ENCODE results near the gene C4orf17. TPM values are rescaled to one million over a fixed set of nuclear protein-coding genes. Genes with fewer than 3 reads are reported as not detected.

C4orf17 gene
- polyA plus RNA-seq, 3 donors = not detected

DNA sequence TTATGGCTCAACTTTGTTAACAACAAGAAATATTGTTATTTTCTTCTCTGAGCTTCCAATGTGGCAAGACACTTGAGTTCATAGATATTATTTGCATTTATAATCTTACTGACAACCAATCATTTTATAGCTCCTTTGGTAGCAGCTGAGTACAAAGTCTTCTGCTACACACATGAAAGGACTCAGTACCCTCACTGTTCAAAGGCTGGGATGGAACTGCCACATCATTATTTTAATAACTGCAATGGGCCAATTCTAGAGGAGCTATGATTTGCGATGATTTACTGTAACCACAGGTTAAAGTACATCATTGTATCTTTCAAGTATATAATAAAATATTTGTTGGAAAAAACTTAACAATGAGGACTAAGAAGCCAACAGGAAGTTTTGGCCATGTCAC is 74.7 kb downstream of the C4orf17 start:
- H3K27ac Mint-ChIP-seq = no peak overlapping the region
- peaks cover 0 to 6% (median 4%) of the 10 kb centered on the region in 3 donors for H3K27me3 Mint-ChIP-seq (ENCODE audit: low read depth in 3 of 3)
- no peak overlapping the region for H3K4me3 Mint-ChIP-seq
- TF ChIP-seq, protein P1, sequence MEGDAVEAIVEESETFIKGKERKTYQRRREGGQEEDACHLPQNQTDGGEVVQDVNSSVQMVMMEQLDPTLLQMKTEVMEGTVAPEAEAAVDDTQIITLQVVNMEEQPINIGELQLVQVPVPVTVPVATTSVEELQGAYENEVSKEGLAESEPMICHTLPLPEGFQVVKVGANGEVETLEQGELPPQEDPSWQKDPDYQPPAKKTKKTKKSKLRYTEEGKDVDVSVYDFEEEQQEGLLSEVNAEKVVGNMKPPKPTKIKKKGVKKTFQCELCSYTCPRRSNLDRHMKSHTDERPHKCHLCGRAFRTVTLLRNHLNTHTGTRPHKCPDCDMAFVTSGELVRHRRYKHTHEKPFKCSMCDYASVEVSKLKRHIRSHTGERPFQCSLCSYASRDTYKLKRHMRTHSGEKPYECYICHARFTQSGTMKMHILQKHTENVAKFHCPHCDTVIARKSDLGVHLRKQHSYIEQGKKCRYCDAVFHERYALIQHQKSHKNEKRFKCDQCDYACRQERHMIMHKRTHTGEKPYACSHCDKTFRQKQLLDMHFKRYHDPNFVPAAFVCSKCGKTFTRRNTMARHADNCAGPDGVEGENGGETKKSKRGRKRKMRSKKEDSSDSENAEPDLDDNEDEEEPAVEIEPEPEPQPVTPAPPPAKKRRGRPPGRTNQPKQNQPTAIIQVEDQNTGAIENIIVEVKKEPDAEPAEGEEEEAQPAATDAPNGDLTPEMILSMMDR (IDR thresholded peaks at IDR 0.05) = no peak
- no peak overlapping the region for H2AFZ ChIP-seq (ENCODE audit: insufficient read depth, low read depth, low read length, poor library complexity, severe bottlenecking)
- H3K4me1 Mint-ChIP-seq = no peaks in the 10 kb centered on the region
- no peaks in the 10 kb centered on the region for H3K36me3 ChIP-seq (replicated peaks in 1 of 2; ENCODE audit: control insufficient read depth in 1 of 2, insufficient read depth in 2 of 2, low read length in 2 of 2)
- H3K9me3 Mint-ChIP-seq = peaks cover 0 to 2% (median 0%) of the 10 kb centered on the region in 7 donors
- no CpG with 5 or more reads among the region's 1 CpG for WGBS (ENCODE audit: insufficient coverage)
- H4K20me1 ChIP-seq (ENCODE audit: insufficient read depth, low read length) = no peaks in the 10 kb centered on the region
- H3K4me3 ChIP-seq (replicated peaks in 1 of 3; ENCODE audit: low read depth in 2 of 3, low read length in 3 of 3) = no peak overlapping the region
- H3K4me1 ChIP-seq (ENCODE audit: control insufficient read depth in 1 of 2, insufficient read depth in 2 of 2, low read length in 2 of 2) = no peaks in the 10 kb centered on the region
- peaks cover 0 to 2% of the 10 kb centered on the region in 2 donors for H3K27me3 ChIP-seq (ENCODE audit: control insufficient read depth in 2 of 2, insufficient read depth in 2 of 2, low read length in 2 of 2)
- intact Hi-C loops (cut with micrococcal nuclease) = no loop called here
- H3K9ac ChIP-seq (ENCODE audit: insufficient read depth, low read length, poor library complexity, severe bottlenecking) = no peak overlapping the region
- DNase-seq = no peak
- no peak overlapping the region for H3K27ac ChIP-seq (ENCODE audit: low read depth in 1 of 2, low read length in 2 of 2)
- no peaks in the 10 kb centered on the region for H3K36me3 Mint-ChIP-seq
- H3K79me2 ChIP-seq (ENCODE audit: insufficient read depth, low read length) = no peaks in the 10 kb centered on the region
- H3K4me2 ChIP-seq (replicated peaks; ENCODE audit: extremely low read depth, low read length, poor library complexity, severe bottlenecking) = no peak overlapping the region
- no peaks in the 10 kb centered on the region for H3K9me3 ChIP-seq (replicated peaks in 1 of 2; ENCODE audit: control insufficient read depth in 1 of 2, insufficient read depth in 1 of 2, low read length in 2 of 2)

DNA sequence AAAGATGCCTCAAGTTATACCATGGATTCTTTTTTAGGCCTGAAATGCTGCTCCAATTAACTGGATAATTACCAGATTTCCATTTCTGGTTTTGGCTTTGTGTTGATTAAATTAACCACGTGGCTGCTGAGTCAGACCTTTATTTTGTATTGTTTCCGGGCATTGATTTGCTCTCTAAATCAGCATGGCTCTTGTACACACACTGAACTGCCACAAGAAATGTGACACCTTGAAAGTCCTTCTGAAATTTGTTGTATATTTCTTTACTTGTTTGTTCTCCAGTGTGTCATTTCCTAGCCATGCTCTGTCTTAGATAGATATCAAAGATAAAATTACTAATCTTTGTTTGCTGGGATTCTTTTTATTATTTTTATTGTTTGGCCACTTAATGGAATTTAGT is 75.5 kb downstream of the C4orf17 start:
- TF ChIP-seq, protein P1 (IDR thresholded peaks at IDR 0.05) = no peak
- Histone ChIP-seq H3K27me3 (ENCODE audit: control insufficient read depth in 2 of 2, insufficient read depth in 2 of 2, low read length in 2 of 2) (peaks cover 0 to 2% of the 10 kb centered on the region in 2 donors), H3K4me2 (replicated peaks; ENCODE audit: extremely low read depth, low read length, poor library complexity, severe bottlenecking) (no peak overlapping the region), H3K27ac (ENCODE audit: low read depth in 1 of 2, low read length in 2 of 2) (no peak overlapping the region), H3K9me3 (replicated peaks in 1 of 2; ENCODE audit: control insufficient read depth in 1 of 2, insufficient read depth in 1 of 2, low read length in 2 of 2) (no peaks in the 10 kb centered on the region), H2AFZ (ENCODE audit: insufficient read depth, low read depth, low read length, poor library complexity, severe bottlenecking) (no peak overlapping the region), H3K4me1 (ENCODE audit: control insufficient read depth in 1 of 2, insufficient read depth in 2 of 2, low read length in 2 of 2) (no peaks in the 10 kb centered on the region), H3K36me3 (replicated peaks in 1 of 2; ENCODE audit: control insufficient read depth in 1 of 2, insufficient read depth in 2 of 2, low read length in 2 of 2) (no peaks in the 10 kb centered on the region), H3K4me3 (replicated peaks in 1 of 3; ENCODE audit: low read depth in 2 of 3, low read length in 3 of 3) (no peak overlapping the region), H3K9ac (ENCODE audit: insufficient read depth, low read length, poor library complexity, severe bottlenecking) (no peak overlapping the region), H4K20me1 (ENCODE audit: insufficient read depth, low read length) (no peaks in the 10 kb centered on the region), H3K79me2 (ENCODE audit: insufficient read depth, low read length) (no peaks in the 10 kb centered on the region)
- intact Hi-C loops (cut with micrococcal nuclease) = no loop called here
- Mint-ChIP-seq H3K27ac (no peak overlapping the region), H3K36me3 (no peaks in the 10 kb centered on the region), H3K9me3 (peaks cover 0 to 4% (median 0%) of the 10 kb centered on the region in 7 donors), H3K27me3 (ENCODE audit: low read depth in 3 of 3) (peaks cover 0 to 6% (median 4%) of the 10 kb centered on the region in 3 donors), H3K4me1 (no peaks in the 10 kb centered on the region), H3K4me3 (no peak overlapping the region)
- DNase-seq = no peak
- WGBS (ENCODE audit: insufficient coverage) = no CpG with 5 or more reads among the region's 2 CpGs

All from CD14-positive monocyte (primary cell).